ENCODE measurements around the gene ANKRD13B. TPM values are rescaled to one million over a fixed set of nuclear protein-coding genes. Genes with fewer than 3 reads are reported as not detected.

Gene ANKRD13B
- total and polyA plus RNA-seq, 2 of the 13 experiments (the other 11 are each of a cell fraction or from before 2014, with no cell fraction given), result 1.7 to 1.8 TPM

DNA sequence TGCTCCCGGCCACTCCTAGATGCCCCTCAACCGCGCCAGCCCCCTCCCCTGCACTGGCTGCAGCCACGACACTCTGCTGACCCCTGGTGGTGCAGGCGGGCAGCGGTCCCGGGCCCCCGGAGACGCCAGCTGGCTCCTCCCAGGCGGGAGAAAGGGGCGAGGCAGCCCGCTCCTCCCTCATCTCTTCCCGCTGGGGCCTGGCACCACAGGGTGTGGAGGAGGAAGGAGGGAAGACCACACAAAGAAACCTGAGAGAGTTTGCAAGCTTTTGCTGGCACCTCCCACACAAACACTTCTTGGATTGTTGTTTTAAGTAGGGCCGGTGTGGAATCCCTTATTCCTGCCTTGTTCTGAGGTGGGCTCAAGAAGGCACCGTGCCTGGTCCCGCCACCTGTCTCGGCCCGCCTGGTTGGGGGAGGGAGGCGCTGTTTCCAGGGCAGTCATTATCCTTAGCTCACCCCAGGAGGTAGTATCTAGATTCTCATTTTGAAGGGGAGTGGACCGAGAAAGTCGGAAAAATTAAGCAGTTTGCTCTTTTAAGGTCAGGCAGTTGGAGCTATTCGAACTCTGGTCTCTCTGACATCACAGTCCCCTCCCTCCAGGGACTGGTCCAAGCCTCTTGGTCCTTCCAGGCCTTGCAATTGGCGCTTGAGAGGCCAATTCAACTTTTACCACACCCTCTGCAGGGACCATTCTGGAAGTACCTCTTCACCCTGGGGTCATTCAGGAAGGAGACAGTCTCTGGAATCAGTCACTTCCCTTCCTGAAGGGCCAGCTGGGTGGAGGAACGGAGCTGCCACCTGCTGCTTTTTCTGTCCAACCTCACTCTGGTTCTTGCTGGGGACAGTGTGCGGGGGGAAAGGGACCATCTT, 959 bp upstream of the ANKRD13B start (continued):
- TF ChIP-seq ZNF747 (CRISPR knock-in tag; IDR thresholded peaks at IDR 0.05; ENCODE audit: borderline replicate concordance) (0 out of 2 replicates have a peak, but pooled peaks have one; percentile 25), FOXJ3 (CRISPR knock-in tag; IDR thresholded peaks at IDR 0.05; ENCODE audit: borderline replicate concordance) (no peak; the same call in 1 of the 2 replicates), TP53 (CRISPR knock-in tag; conservative IDR thresholded peaks at IDR 0.05) (0 out of 2 replicates have a peak, but pooled peaks have one; percentile 32), AKAP8 (CRISPR knock-in tag; IDR thresholded peaks at IDR 0.05) (0 out of 2 replicates have a peak, but pooled peaks have one; percentile 34), SRSF1 (optimal IDR thresholded peaks at IDR 0.05; ENCODE audit: low read depth, low read length) (peak; percentile 49), RFXAP (CRISPR knock-in tag; IDR thresholded peaks at IDR 0.05; ENCODE audit: borderline replicate concordance) (0 out of 2 replicates have a peak, but pooled peaks have one; percentile 39), ZSCAN29 (CRISPR knock-in tag; conservative IDR thresholded peaks at IDR 0.05) (0 out of 2 replicates have a peak, but pooled peaks have one; percentile 45), KMT2B (CRISPR knock-in tag; IDR thresholded peaks at IDR 0.05) (no peak; the same call in 1 of the 2 replicates), ELF1 (CRISPR knock-in tag; IDR thresholded peaks at IDR 0.05) (peak; percentile 48), HOXD1 (CRISPR knock-in tag; IDR thresholded peaks at IDR 0.05) (0 out of 2 replicates have a peak, but pooled peaks have one; percentile 62), ZNF335 (CRISPR knock-in tag; IDR thresholded peaks at IDR 0.05) (peak; percentile 98), NR3C1 (CRISPR knock-in tag; IDR thresholded peaks at IDR 0.05) (no peak), ZNF605 (CRISPR knock-in tag; IDR thresholded peaks at IDR 0.05) (0 out of 2 replicates have a peak, but pooled peaks have one; percentile 4), ZNF34 (CRISPR knock-in tag; IDR thresholded peaks at IDR 0.05; ENCODE audit: borderline replicate concordance) (no peak), XRCC5 (optimal IDR thresholded peaks at IDR 0.05; ENCODE audit: low read length) (peak; percentile 93), ZNF614 (CRISPR knock-in tag; IDR thresholded peaks at IDR 0.05; ENCODE audit: borderline replicate concordance) (no peak), KLF13 (CRISPR knock-in tag; IDR thresholded peaks at IDR 0.05) (no peak), ZNF337 (CRISPR knock-in tag; IDR thresholded peaks at IDR 0.05; ENCODE audit: borderline replicate concordance, low read depth) (no peak), SP1 (IDR thresholded peaks at IDR 0.05) (no peak), SP1 (CRISPR knock-in tag; IDR thresholded peaks at IDR 0.05) (no peak), ZNF431 (CRISPR knock-in tag; IDR thresholded peaks at IDR 0.05; ENCODE audit: borderline replicate concordance, low read depth) (no peak), FOXK1 (CRISPR knock-in tag; IDR thresholded peaks at IDR 0.05; ENCODE audit: borderline replicate concordance, low read depth) (peak; percentile 18; the same call in 1 of the 2 replicates), ZNF772 (CRISPR knock-in tag; IDR thresholded peaks at IDR 0.05) (no peak), TCF7L2 (IDR thresholded peaks at IDR 0.05; ENCODE audit: low read depth, low read length) (no peak), MTA1 (CRISPR knock-in tag; IDR thresholded peaks at IDR 0.05; ENCODE audit: borderline replicate concordance) (peak; percentile 66; the same call in 1 of the 2 replicates), ZNF367 (CRISPR knock-in tag; IDR thresholded peaks at IDR 0.05; ENCODE audit: borderline replicate concordance) (no peak), CHD2 (IDR thresholded peaks at IDR 0.05; ENCODE audit: low read depth, low read length) (no peak), ZNF563 (CRISPR knock-in tag; IDR thresholded peaks at IDR 0.05) (peak; percentile 58; the same call in 1 of the 2 replicates)
- TF ChIP-seq, protein P1, sequence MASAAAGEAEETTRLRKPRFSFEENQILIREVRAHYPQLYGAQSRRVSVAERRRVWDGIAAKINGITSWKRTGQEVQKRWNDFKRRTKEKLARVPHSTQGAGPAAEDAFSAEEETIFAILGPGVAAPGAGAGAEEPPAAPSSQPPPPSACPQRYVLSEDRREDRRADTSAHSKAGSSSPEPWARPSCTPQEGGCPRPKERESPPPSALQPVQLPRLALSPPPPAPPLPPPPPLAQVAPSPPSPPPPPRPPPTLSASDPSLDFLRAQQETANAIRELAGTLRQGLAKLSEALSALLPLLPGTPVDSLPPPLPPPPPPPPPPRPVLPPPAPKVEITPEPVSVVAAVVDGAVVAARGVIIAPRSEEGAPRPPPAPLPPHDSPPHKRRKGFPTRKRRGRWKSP (CRISPR knock-in tag; IDR thresholded peaks at IDR 0.05), result peak; percentile 66; the same call in 1 of the 2 replicates
- TF ChIP-seq, protein P2, sequence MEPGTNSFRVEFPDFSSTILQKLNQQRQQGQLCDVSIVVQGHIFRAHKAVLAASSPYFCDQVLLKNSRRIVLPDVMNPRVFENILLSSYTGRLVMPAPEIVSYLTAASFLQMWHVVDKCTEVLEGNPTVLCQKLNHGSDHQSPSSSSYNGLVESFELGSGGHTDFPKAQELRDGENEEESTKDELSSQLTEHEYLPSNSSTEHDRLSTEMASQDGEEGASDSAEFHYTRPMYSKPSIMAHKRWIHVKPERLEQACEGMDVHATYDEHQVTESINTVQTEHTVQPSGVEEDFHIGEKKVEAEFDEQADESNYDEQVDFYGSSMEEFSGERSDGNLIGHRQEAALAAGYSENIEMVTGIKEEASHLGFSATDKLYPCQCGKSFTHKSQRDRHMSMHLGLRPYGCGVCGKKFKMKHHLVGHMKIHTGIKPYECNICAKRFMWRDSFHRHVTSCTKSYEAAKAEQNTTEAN (CRISPR knock-in tag; conservative IDR thresholded peaks at IDR 0.05), result no peak

Data from HepG2 (cell line).